NCI-H82 treated with DMSO at 0.1 percent for 48 hours (cell line): ENCODE measurements around the gene AK1.
"Not testable (repeated sequence)": the region's sequence is repeated elsewhere in the genome, so short reads cannot be mapped to it uniquely, and the experiment has no call there.

ENCODE experiments used
- DNase-seq: peaks from one replicate; lab custom pipeline; 2025; ENCODE audit not compliant: unreplicated experiment; lab: John Stamatoyannopoulos, UW

AK1 gene

DNA sequence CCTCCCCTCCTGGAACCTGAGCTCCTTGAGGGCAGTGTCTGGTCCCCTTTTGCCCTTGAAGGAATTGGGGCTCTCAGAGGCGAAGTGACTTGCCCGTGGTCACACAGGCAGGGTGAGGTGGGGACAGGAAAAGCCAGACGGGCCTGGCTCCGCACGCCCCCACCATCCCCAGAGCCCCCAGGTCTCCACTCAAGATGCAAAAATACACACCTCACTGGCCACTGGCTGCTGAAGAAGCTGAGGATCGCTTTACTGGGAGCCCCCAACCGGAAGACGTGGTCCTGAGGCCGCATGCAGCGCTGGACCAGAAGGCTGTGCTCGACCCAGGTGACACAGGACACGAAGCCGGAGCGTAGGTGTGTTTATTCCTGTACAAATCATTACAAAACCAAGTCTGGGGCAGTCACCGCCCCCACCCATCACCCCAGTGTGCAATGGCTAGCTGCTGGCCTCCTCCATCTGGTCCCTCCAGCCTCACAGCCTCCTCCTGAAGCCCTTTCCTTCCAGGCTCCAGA lies 7.6 kb upstream of the AK1 start:
- DNase-seq = no peak

DNA sequence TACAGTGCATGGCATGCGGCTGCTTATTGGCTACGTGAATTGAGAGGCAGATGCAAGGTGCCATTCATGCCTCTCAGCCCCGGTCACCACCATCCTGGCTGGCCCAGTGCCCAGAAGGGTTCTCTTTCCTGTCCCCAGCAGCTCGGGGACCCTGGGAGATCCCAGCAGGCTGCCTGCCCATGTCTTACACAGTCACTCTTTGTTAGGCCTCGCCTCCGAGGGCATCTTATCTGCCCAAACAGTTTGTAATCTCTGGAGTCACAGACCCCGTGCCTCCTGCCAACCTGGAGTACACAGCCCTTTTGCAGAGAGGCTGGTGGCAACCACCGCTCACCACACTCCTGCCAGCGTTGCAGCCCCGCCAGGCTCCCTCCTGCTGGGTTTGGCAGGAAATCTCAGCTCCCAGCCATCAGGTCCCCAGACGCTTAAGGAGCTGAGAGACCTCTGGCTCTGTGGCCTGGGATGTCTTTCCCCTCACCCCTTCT lies 7.0 kb upstream of the AK1 start:
- DNase-seq = no peak

DNA sequence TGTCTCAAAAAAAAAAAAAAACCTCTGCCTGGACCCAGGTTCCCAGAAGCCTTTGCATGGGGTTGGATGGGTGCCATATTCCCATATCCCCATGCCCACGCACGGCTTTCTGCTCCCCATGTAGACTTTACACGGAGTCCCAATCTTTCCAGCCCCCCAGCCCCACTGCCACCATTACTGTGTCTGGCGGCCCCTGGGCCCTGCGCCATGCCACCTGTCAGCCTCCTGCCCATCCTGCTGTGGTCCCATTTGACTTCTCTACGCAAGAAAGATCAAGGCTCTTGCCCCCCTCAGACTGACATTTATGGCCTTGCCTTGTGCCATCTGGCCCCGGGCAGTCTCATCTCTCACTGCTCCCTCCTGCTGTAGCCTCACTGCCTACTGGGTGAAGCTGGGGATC lies 6.5 kb upstream of the AK1 start:
- DNase-seq = no peak

DNA sequence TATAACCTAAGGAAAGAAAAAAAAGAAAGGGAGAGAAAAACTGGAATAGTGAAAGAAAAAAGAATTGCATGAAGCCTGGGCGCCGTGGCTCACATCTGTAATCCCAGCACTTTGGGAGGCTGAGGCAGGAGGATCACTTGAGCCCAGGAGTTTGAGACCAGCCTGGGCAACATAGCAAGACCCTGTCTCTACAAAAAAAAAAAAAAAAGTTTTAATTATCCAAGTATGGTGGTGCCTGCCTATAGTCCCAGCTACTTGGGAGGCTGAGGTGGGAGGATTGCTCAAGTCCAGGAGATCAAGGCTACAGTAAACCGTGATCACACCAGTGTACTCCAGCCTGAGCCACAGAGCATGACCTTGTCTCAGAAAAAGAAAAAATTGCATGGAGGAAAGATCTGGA lies 4.2 kb upstream of the AK1 start:
- DNase-seq = not testable (repeated sequence)

DNA sequence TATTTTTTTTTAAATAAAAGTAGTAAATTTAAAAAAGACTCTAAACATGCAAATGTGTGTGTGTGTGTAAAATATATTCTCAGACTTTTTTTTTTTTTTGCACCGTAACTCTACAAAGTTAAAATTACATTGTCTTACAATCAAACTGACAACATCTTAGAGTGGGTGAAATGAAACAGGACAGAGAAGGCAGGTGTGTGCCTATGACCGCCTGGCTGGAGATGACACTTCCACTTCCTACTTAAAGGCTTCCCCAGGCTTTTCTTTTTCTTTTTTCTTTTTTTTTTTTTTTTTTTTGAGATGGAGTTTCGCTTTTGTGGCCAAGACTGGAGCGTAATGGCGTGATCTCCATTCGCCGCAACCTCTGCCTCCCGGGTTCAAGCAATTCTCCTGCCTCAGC lies 2.7 kb upstream of the AK1 start:
- no peak for DNase-seq

DNA sequence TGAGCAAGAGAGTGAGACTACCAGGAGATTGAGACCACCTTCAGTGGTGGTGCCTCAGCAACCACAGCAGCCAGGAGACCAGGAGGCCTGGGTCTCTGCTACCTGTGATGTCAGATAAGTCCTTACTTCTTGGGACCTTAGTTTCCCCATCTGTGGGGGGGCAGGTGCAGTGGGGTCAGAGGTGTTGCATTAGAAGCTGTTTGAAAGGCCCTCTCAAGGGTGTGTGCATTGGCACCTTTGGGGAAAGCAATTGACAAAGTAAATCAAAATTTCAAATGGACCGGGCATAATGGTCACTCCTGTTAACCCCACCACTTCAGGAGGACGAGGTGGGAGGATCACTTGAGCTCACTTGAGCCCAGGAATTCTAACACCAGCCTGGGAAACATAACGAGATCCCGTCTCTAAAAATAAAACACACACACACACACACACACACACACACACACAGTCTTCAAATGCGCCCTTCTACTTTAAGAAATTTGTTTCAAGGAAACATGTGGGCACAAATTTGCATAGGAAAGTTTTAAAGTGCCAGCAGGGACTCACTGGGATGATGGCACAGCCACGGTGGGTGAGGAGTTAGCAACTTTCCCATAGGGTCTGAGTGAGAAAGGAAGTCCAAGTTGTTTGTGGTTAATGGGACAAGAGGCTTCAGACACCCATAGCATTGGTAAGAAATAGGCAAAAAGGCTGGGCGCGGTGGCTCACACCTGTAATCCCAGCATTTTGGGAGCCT lies 1.3 kb upstream of the AK1 start:
- no peak for DNase-seq

DNA sequence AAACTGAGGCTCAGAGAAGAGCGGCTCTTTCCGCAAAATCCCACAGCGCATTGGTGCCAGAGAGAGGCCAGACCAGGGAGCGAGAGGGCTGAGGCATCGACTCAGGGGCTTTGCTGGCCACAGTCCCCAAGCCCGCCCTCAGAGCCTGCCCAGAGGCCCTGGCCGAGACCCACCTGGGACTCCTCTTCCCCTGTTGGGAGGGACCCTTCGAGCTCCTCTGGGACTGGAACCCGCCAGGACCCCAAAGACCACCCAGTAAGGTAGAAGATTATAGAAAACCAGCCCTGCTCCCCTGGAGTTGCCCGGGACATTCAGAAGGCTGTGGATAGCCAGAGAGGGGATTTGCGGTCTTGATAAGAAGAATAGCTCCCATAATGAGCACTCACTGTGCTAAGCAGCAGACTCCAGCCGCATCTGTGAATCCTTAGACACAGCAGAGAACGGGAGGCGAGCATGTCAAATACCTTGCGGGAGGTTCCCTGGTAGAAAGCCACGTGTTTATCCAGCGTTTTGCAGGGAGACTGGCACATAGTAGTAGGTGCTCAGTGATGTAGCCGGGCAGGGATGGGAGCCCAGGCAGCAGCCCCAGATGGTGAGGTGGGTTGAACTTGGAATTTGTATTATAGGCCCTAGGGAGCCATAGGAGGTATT lies 651 bp upstream of the AK1 start:
- no peak for DNase-seq

DNA sequence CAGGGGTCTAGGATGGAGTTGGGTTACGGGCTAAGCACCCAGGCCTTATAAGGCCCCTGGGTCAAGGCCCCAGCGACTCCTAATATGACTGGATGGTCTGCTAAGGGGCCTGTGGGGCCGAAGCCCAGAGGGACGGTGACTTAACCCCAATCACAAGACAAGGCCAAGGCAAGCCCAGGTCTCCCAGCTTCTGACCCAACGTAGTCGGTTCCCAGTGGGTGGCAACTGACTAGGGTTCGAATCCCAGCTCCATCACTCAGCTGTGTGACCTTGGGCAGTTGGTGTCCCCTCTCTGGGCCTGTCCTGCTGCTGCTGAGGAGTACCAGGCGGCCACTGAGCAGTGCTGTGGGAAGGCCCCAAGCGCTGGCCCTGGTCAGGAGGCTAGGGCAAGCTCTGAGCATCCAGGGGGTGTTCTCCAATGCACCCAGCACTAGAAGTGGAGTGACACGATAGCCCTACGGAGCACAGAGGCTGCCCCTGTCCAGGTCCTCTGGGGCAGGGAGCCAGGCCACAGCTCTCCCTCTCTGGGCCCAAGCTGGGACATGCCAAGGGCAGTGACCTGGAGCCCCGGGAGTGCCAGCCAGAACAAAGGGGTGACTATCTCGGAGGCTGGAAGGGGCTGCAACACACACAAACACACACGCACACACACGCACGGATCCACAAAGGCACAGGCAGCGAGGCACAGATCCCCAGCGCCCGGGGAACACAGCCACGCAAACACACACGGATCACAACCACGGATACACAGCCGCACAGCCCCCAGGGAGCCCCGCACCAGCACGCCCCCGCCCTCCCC lies 512 bp downstream of the AK1 start:
- no peak for DNase-seq

DNA sequence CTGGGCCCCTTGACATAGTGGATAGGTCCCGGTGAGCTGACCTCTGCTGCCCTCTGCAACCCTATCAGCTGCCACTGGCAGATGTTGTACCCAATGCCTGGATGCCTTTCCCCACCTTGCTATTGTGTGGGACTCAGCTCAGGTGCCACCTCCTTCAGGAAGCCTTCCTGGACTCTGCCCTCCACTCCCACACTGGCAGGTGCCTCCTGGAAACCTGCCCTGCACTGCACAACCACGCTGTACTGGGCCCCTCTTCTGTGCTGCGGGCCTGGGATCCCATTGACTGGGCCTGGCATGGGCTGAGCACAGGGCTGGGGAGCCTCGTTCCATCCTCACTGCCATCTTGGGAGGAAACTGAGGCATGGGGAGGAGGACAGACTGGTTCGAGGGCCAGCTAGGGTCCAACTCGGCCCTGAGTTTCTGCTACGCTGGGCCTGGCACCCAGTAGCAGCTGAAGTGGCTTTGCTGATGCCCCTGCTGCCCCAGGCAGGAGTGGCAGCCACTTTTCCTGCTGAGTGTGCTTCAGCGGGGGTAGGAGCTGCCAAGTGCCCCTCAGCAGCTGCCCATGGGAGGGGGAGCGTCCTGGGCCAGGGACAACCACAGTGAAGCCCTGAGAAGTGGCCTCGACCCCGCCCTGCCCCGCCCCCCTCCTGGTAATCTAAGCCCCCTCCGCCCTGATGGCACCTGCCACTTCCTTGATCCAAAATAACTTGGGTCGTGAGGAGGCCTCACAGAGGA lies 1.3 kb downstream of the AK1 start:
- no peak for DNase-seq

DNA sequence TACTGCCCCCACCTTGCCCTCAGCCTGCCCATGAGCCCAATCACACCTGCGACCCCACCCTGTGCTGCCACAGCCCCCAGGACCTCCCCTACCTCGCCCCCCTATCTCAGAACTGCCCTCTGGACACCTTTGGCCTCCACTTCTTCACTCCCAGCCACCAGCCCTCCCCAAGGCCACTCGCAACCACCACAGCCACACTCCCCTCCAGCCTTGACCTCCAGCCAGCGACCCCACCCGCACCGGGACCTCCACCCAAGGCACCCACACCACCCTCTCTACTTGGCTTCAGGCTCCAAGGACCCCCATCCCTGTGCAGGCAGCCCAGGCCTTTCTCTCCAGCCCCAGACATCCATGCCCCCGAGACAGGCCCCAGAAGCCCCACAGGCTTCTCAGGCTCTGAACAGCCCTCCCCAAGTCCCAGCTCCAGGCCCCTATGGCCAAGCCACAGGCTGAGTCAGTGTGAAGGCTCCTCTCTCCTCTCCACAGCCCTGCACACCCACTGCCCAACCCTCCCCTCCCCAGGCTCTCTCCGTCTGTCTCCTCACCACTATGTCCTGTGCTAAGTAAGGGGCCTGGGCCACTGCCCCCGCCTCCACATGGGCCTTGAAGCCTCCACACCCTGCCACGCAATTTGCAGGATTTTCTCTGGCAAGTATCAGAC lies 2.0 kb downstream of the AK1 start:
- DNase-seq = no peak

DNA sequence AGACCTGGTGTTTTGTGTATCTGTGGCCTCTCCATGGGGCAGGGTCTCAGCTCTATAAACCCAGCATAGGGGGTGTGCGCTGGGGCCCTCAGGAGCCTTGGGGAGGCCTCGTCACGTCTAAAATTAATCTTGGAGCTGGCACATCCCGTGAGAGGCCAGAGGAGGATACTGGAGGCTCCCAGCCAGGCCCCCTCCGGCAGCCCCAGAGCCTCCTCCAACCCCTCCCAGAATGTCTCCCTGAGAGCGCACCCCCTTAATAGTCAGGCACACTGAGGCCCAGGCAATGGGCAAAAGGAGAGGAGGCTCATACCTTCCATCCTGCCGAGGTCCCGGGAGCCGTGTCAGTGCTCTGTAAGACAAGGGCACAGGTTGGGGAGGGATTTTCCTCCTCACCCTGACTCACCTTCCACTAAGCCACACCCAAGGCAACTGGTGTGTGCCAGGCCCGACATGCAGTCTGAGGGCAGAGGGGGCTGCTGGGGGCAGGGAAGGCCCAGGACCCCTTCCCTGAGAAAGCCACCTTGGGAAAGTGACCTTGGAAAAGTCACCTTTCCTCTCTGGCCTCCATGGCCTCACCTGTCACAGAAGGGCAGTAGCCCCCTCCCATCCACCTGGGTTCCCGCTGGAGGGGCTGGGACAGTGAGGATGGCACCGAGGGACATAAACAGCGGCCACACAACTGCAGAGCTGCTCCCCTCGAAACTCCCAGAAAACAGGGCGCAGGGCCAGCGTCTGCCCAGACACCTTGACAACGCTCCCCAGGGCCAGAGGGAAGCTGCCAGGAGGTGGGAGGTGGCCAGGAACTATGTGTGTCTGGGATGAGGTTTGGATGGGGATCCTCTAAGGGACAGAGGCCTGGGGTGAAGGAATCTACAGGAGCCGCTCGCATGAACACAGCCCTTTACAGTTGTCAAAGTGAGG lies 2.9 kb downstream of the AK1 start:
- no peak for DNase-seq

DNA sequence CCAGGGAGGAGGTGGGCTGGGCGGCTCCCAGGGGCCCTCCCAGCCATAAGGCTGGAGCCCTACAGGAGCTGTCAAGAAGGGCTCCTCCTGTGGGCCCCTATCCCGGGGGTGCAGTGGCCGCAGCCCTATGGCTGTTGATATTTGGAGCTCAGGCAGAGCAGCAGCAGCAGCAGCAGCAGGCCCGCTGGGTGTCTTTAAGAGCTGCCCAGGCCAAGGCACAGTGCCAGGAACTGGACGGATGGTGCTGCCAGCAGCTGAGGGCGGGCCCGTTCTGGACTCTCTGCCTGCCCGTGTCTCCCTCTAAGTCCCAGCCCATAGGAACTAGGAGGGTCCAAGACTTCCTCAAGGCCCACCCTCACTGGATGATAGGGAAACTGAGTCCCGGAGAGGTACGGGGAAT lies 3.6 kb downstream of the AK1 start:
- DNase-seq = no peak

DNA sequence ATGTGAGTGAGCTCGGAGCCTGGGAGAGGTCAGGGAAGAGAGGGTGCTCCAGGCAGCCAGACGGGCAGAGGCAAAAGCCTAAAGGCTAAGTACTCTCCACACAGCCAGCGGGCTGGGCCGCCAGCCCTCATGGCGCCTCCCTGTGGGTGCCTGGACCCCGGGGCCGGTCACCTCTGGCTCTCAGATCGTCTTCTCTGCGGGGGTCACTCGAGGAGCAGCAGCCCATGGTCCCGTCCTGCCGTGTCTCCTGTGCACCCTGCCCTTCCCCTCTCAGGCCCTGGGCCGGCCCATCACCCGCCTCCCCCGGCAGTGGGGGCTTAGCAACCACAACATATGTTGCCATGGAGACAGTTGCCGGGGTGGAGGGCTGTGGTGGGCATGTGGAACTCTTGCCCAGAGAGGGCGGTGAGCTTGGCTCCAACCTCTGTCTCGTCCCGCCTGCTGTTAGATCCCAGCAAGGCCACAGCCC lies 4.2 kb downstream of the AK1 start:
- no peak for DNase-seq

DNA sequence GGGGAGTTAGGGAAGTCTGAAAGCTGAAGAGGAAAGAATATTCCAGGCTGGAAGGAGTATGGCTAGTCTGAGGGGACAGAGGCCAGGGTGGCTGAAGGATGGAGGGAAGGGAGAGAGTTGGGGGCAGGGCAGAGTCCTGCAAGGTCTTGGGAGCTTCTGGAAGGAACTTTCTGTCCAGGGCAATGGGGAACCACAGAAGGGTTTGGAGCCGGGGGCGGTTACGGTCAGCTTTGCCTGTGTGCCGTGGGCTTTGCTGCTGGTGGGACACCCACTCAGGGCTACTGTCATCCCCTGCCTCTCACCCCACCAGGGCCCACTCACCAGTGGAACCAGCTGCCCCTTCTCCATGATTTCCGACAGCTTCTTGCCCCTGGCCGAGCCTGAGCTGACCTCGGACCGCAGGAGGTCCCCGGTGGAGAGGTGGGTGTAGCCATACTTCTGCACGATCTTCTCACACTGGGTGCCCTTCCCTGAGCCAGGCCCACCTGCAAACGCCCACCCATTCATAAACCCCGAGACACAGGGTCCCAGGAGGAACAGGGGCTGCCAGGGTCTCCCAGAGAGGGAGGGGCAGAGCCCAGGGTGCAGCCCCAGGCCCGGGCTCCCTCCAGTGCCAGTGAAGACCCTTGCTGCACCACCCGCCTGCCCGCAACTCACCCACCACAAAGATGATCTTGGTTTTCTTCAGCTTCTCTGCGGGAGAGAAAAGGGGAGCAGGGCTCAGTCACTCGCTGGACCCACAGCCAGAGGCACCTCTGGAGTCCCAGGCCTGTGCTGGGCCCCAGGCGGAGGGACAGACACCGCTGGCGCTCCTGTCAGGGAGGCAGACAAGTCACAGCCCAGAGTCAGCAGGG lies 4.9 kb downstream of the AK1 start:
- no peak for DNase-seq

DNA sequence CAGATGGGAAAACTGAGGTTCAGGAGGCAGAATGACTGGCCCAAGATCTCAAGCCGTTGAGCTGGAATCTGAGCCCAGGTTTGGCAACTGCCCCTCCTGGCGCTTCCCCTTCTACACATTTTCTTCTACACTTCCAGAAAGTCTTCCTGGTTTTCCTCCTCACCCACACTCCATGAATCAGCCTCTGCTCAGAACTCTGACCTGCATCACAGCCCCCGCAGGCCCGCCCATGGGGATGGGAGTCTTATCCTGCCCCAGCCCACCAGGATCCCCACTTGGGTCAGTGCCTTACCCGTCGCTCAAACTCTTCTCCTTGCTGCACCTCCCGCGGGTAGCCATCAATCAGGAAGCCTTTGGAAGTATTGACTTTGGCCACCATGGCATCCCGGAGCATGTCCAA lies 5.9 kb downstream of the AK1 start:
- DNase-seq = no peak

DNA sequence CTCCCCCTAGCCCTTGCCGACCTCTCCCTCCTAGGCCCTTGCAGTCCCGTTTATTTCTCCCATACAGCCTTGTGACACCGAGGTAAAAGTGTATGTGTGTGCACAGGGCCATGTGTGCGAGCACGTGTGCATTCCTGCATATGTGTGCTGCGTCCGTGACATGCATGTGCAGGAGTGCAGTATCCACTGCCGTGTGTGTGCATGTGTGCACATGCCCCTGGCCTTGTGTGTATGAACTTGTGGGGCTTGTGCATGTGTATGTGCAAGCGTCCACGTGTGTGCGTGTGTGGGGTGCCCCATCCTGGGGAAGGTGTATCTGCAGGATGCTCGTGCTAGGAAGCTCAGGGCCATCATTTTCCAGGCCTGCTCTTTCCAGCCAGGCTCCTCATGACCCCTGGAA lies 6.6 kb downstream of the AK1 start:
- no peak for DNase-seq

DNA sequence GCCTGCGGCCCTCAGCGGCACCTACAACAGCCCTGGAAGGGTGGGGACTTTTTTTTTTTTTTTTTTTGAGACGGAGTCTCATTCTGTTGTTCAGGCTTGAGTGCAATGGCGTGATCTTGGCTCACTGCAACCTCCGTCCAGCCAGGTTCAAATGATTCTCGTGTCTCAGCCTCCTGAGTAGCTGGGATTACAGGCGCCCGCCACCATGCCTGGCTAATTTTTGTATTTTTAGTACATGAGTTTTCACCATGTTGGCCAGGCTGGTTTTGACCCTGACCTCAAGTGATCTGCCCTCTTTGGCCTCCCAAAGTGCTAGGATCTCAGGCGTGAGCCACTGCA lies 7.4 kb downstream of the AK1 start:
- DNase-seq = not testable (repeated sequence)

DNA sequence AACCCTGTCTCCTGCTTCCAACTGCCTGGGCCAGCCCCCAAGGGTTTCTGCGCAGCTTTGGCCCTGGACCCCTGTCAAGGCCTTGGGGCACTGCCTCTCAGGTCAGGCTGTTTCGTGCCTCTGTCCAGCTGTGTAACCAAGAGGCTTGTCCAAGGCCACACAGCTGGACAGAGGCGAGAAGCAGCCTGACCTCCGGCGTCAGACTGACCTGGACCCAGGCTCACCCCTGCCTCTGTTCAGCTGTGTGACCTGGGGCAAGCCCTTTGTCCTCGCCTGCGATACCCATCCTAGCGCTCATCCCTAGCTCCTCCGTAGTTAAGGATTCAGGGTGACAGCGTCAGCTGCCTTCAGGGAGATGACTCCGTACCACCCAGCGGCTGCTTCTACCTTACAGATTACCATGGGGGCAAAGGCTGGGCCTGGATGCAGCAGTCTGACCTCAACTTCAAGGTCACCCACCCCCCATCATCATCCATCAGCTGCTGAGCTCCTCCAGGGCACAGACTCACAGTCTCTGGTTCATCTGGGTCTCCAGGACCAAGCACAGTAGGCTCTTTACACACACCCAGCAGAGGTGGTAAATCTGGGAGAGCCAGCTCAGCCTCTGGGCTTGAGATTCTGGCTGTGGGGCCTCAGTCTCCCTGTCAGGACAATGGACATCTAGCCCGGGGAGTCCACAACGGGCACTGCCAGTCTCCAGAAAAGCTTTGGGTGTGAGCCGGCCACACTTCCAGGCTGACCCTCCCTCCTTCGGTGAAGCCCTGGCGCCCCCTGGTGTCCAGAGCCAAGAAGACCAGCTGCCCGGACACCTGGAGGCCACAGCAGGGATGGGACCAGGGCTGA lies 7.9 kb downstream of the AK1 start:
- DNase-seq = peak; percentile 53
